NT2/D1 (cell line): ENCODE data around the gene THAP8.

Source experiments
- DNase-seq: peaks from one replicate; pipeline ENCODE4 v3.0.0-alpha.2; 2011; ENCODE audit warnings: low read depth, low spot score
- H3K27me3 ChIP-seq: 2 replicates; pipeline ENCODE4 v1.6.0; 2011; ENCODE audit warnings: mild to moderate bottlenecking; ENCODE audit not compliant: insufficient read length, insufficient read depth
- H3K36me3 ChIP-seq: 2 replicates; pipeline ENCODE4 v1.6.1; 2011; ENCODE audit warnings: mild to moderate bottlenecking, low read length, mixed read lengths; ENCODE audit not compliant: insufficient read depth, insufficient read length
- H3K4me1 ChIP-seq: 2 replicates; pipeline ENCODE4 v1.5.1; 2011; ENCODE audit not compliant: insufficient read depth, insufficient read length
- H3K4me3 ChIP-seq: 2 replicates; pipeline ENCODE4 v1.5.1; 2011; ENCODE audit warnings: low read depth; ENCODE audit not compliant: insufficient read length
- H3K9ac ChIP-seq: 2 replicates; pipeline ENCODE4 v1.6.0; 2011; ENCODE audit warnings: low read depth; ENCODE audit not compliant: insufficient read length
- H3K9me3 ChIP-seq: 2 replicates; pipeline ENCODE4 v1.5.1; 2011; ENCODE audit warnings: mild to moderate bottlenecking, low read length; ENCODE audit not compliant: insufficient read depth
- SUZ12 ChIP-seq: IDR thresholded peaks from 2 replicates; pipeline ENCODE4 v1.6.1; 2011; ENCODE audit not compliant: insufficient read length, insufficient read depth; ENCODE audit errors: extremely low read depth
- YY1 ChIP-seq: IDR thresholded peaks from 2 replicates; pipeline ENCODE4 v1.6.1; 2011; ENCODE audit not compliant: insufficient read length, insufficient read depth
- ZNF274 ChIP-seq: IDR thresholded peaks from 2 replicates; pipeline ENCODE4 v1.6.1; 2011; ENCODE audit warnings: mild to moderate bottlenecking, low read depth, low read length

THAP8 gene

GRCh38 chr19:36040495-36040894 is 13.6 kb downstream of the THAP8 start:
- no peak for DNase-seq
- H3K4me3 ChIP-seq: no peak overlapping the region
- TF ChIP-seq SUZ12: no peak
- TF ChIP-seq YY1: no peak
- TF ChIP-seq ZNF274: no peak
- H3K9me3 ChIP-seq: no peaks in the 10 kb centered on the region
- H3K9ac ChIP-seq: no peak overlapping the region
- H3K27me3 ChIP-seq: no peaks in the 10 kb centered on the region
- H3K4me1 ChIP-seq: peaks cover 3% of the 10 kb centered on the region
- H3K36me3 ChIP-seq: no peaks in the 10 kb centered on the region

GRCh38 chr19:36032251-36033104 is 21.6 kb downstream of the THAP8 start, which contains the start of gene CLIP3:
Gene CLIP3 (minus strand): TSS chr19:36032873. CDS start chr19:36032357, 516 bp downstream.
- H3K9me3 ChIP-seq: no peaks in the 10 kb centered on the region
- no peaks in the 10 kb centered on the region for H3K27me3 ChIP-seq
- no peak for DNase-seq
- H3K4me1 ChIP-seq: peaks cover 8% of the 10 kb centered on the region
- TF ChIP-seq SUZ12 (no peak), YY1 (no peak), ZNF274 (no peak)
- peak within 1 kb of the TSS; percentile 67 for H3K9ac ChIP-seq
- peak within 1 kb of the TSS; percentile 36 for H3K4me3 ChIP-seq
- peaks cover 3% of the 10 kb centered on the region for H3K36me3 ChIP-seq

- Histone ChIP-seq H3K36me3 (peaks cover 9% of the 10 kb centered on the region), H3K27me3 (no peaks in the 10 kb centered on the region), H3K4me1 (peaks cover 8% of the 10 kb centered on the region), H3K9ac (no peak overlapping the region), H3K9me3 (no peaks in the 10 kb centered on the region), H3K4me3 (no peak overlapping the region)
- TF ChIP-seq YY1 (no peak), ZNF274 (no peak)
- no peak for DNase-seq
Observed at GRCh38 chr19:36031308-36031707, 22.8 kb downstream of the THAP8 start.

- DNase-seq: no peak
- TF ChIP-seq YY1 (no peak), SUZ12 (no peak), ZNF274 (no peak)
- Histone ChIP-seq H3K9me3 (no peaks in the 10 kb centered on the region), H3K36me3 (peaks cover 13% of the 10 kb centered on the region), H3K4me3 (no peak overlapping the region), H3K9ac (no peak overlapping the region), H3K4me1 (peaks cover 8% of the 10 kb centered on the region), H3K27me3 (no peaks in the 10 kb centered on the region)
Observed at GRCh38 chr19:36030264-36031148, 23.6 kb downstream of the THAP8 start.

GRCh38 chr19:36028313-36029041 is 25.6 kb downstream of the THAP8 start:
- TF ChIP-seq YY1 (no peak), SUZ12 (no peak), ZNF274 (no peak)
- peak overlapping the region; percentile 32 for H3K9ac ChIP-seq
- no peaks in the 10 kb centered on the region for H3K27me3 ChIP-seq
- no peaks in the 10 kb centered on the region for H3K9me3 ChIP-seq
- DNase-seq: no peak
- peaks cover 20% of the 10 kb centered on the region for H3K36me3 ChIP-seq
- no peak overlapping the region for H3K4me3 ChIP-seq
- peaks cover 6% of the 10 kb centered on the region for H3K4me1 ChIP-seq

- DNase-seq: no peak
- no peak overlapping the region for H3K4me3 ChIP-seq
- H3K36me3 ChIP-seq: peaks cover 20% of the 10 kb centered on the region
- H3K9me3 ChIP-seq: no peaks in the 10 kb centered on the region
- H3K27me3 ChIP-seq: no peaks in the 10 kb centered on the region
- H3K4me1 ChIP-seq: no peaks in the 10 kb centered on the region
- TF ChIP-seq YY1: no peak
- TF ChIP-seq SUZ12: no peak
- TF ChIP-seq ZNF274: no peak
- no peak overlapping the region for H3K9ac ChIP-seq
Observed at GRCh38 chr19:36027696-36028095, 26.4 kb downstream of the THAP8 start.
